Endodermal cell (in vitro differentiated cells): ENCODE data around the gene SSTR5. TPM values are rescaled to one million over a fixed set of nuclear protein-coding genes. Genes with fewer than 3 reads are reported as not detected.
A peak's percentile ranks its signal among the peaks of the same experiment; 100 is the strongest.

Source experiments
- DNase-seq: peaks from one replicate; pipeline ENCODE4 v3.0.0-alpha.2; 2017
- H3K27ac ChIP-seq: 2 replicates; pipeline ENCODE4 v1.5.1; 2013; ENCODE audit warnings: mild to moderate bottlenecking, low read depth, low read length, moderate library complexity
- H3K27me3 ChIP-seq: 2 replicates; pipeline ENCODE4 v1.6.1; 2013; ENCODE audit warnings: mild to moderate bottlenecking, low read length, moderate library complexity; ENCODE audit not compliant: insufficient read depth, control insufficient read depth, poor library complexity, severe bottlenecking
- H3K36me3 ChIP-seq: 2 replicates; pipeline ENCODE4 v1.7.0; 2013; ENCODE audit warnings: mild to moderate bottlenecking, low read length, moderate library complexity; ENCODE audit not compliant: control insufficient read depth, insufficient read depth
- H3K4me1 ChIP-seq: one replicate; pipeline ENCODE4 v1.7.0; 2013; ENCODE audit warnings: low read length; ENCODE audit not compliant: control insufficient read depth, insufficient read depth
- H3K4me3 ChIP-seq: 2 replicates; pipeline ENCODE4 v1.5.1; 2013; ENCODE audit warnings: mild to moderate bottlenecking, low read length, moderate library complexity
- H3K9ac ChIP-seq: 2 replicates; pipeline ENCODE4 v1.6.1; 2013; ENCODE audit warnings: mild to moderate bottlenecking, low read length, moderate library complexity; ENCODE audit not compliant: poor library complexity, severe bottlenecking; ENCODE audit errors: extremely low read depth
- H3K9me3 ChIP-seq: 2 replicates; pipeline ENCODE4 v1.6.1; 2013; ENCODE audit warnings: mild to moderate bottlenecking, low read length, moderate library complexity; ENCODE audit not compliant: control insufficient read depth
- H3K27ac Mint-ChIP-seq: 2 replicates; pipeline ENCODE4 v1.8.0; 2020; ENCODE audit warnings: mixed read lengths
- H3K27me3 Mint-ChIP-seq: 2 replicates; pipeline ENCODE4 v1.8.0; 2021; ENCODE audit warnings: mild to moderate bottlenecking, mixed read lengths; ENCODE audit not compliant: insufficient read depth
- H3K36me3 Mint-ChIP-seq: 2 replicates; pipeline ENCODE4 v1.8.0; 2020; ENCODE audit warnings: low read depth, mixed read lengths
- H3K4me1 Mint-ChIP-seq: 2 replicates; pipeline ENCODE4 v1.8.0; 2020; ENCODE audit warnings: mixed read lengths
- H3K4me3 Mint-ChIP-seq: 2 replicates; pipeline ENCODE4 v1.8.0; 2020; ENCODE audit warnings: mild to moderate bottlenecking, moderate library complexity, mixed read lengths
- H3K9me3 Mint-ChIP-seq: 2 replicates; pipeline ENCODE4 v1.8.0; 2020; ENCODE audit warnings: mild to moderate bottlenecking, mixed read lengths
- WGBS, 2 experiments: methylation state at CpG; one replicate each; pipeline versions ENCODE4 v1.1.5 to v1.1.7; 2013; ENCODE audit warnings: missing lambda C conversion rate in 2 of 2, mixed read lengths in 1 of 2; ENCODE audit not compliant: insufficient coverage in 1 of 2, insufficient read length in 1 of 2; 5-methylcytosine and 5-hydroxymethylcytosine counted together
- total RNA-seq, 2 donors: library from RNA; stranded (reverse); fragmentation: NEBNext Ultra II Directional in 1 of 2; extraction: Animal tissue kit (Norgen Biotek cat#: 25700) in 1 of 2; gene quantifications; 2 replicates in 1 of 2; 3 replicates in 1 of 2; pipeline ENCODE4 v1.2.1, GENCODE V29; 2021
- TF ChIP-seq, protein P1 (sequence below): fragments of 200-600 bp; sonication (generic); conservative IDR thresholded peaks from 2 replicates; pipeline ENCODE4 v1.5.0; 2021; ENCODE audit warnings: antibody characterized with exemption, mild to moderate bottlenecking

SSTR5 gene
- total RNA-seq, 2 donors from 2014 or later, result 0.64 to 1.3 TPM

DNA sequence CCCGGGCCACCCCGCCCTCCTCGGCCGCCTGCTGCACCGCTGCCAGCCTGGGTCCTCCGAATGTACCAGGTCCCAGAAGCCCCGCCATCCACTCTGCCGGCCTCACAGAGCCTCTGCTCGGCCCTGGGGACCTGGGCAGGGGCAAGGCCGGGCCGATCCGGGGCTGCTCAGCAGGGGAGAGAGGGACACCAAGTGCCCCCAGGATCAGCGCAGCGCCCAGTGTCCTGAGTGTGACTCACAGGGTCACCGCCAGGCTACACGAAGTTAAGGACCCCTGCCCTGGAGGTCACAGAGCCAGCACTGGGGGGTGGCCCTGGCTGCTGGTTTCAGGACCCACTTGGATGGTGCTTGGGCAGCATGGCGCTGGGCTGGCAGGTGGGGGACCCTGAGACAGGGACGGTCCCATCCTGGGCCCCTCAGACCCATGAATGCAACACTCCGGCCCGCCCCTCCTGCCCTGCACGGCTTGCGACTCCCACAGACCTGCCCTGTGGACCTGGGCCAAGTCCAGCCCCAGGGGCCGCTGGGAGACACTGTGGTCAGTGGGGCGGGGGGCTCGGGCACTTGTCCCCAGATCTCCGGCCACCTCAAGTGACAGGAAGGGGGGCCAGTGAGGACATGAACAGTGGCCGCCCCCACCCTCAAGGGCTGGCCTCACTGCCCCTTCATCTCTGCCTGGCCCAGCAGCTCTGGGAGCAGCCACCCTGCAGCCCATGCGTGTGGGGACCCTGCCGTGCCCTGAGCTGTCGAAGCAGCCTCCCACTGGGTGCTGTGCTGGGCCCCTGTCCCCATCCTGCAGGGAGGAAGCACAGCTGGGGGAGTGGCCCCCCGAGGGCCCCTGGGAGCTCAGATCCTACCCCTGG, 23.2 kb upstream of the SSTR5 start:
- DNase-seq, result no peak
- Mint-ChIP-seq H3K27me3 (no peaks in the 10 kb centered on the region), H3K36me3 (no peaks in the 10 kb centered on the region), H3K27ac (no peak overlapping the region), H3K4me1 (no peaks in the 10 kb centered on the region), H3K4me3 (no peak overlapping the region), H3K9me3 (no peaks in the 10 kb centered on the region)
- TF ChIP-seq, protein P1, sequence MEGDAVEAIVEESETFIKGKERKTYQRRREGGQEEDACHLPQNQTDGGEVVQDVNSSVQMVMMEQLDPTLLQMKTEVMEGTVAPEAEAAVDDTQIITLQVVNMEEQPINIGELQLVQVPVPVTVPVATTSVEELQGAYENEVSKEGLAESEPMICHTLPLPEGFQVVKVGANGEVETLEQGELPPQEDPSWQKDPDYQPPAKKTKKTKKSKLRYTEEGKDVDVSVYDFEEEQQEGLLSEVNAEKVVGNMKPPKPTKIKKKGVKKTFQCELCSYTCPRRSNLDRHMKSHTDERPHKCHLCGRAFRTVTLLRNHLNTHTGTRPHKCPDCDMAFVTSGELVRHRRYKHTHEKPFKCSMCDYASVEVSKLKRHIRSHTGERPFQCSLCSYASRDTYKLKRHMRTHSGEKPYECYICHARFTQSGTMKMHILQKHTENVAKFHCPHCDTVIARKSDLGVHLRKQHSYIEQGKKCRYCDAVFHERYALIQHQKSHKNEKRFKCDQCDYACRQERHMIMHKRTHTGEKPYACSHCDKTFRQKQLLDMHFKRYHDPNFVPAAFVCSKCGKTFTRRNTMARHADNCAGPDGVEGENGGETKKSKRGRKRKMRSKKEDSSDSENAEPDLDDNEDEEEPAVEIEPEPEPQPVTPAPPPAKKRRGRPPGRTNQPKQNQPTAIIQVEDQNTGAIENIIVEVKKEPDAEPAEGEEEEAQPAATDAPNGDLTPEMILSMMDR, result no peak
- Histone ChIP-seq H3K27ac (no peak overlapping the region), H3K27me3 (no peaks in the 10 kb centered on the region), H3K9ac (no peak overlapping the region), H3K4me1 (no peaks in the 10 kb centered on the region), H3K36me3 (no peaks in the 10 kb centered on the region), H3K4me3 (no peak overlapping the region), H3K9me3 (no peaks in the 10 kb centered on the region)
- WGBS, 2 experiments, result 91 to 94% methylated on average over 21 to 31 of the region's 31 CpGs

DNA sequence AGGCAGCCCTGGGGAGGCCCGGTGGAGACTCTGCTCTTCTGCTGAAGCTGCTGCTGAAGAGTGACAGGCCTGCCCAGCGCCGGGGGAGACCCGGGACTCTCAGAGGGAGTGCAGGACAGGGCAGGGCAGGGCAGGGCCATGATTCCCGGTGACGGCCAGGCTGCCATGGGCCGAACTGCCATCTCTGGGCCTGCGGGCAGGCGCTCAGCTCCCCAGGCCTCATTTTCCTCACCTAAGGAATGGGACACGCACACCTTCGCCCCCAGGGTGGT, 22.6 kb upstream of the SSTR5 start:
- no peaks in the 10 kb centered on the region for H3K36me3 Mint-ChIP-seq
- no peaks in the 10 kb centered on the region for H3K4me1 ChIP-seq
- 89 to 90% methylated on average over 11 of the region's 11 CpGs for WGBS, 2 experiments
- H3K27me3 Mint-ChIP-seq, result no peaks in the 10 kb centered on the region
- no peak overlapping the region for H3K4me3 Mint-ChIP-seq
- DNase-seq, result peak; percentile 54
- no peak overlapping the region for H3K9ac ChIP-seq
- no peaks in the 10 kb centered on the region for H3K27me3 ChIP-seq
- no peak overlapping the region for H3K27ac ChIP-seq
- no peaks in the 10 kb centered on the region for H3K36me3 ChIP-seq
- no peak overlapping the region for H3K27ac Mint-ChIP-seq
- no peaks in the 10 kb centered on the region for H3K9me3 ChIP-seq
- no peak overlapping the region for H3K4me3 ChIP-seq
- TF ChIP-seq, protein P1, result no peak
- H3K4me1 Mint-ChIP-seq, result no peaks in the 10 kb centered on the region
- no peaks in the 10 kb centered on the region for H3K9me3 Mint-ChIP-seq

DNA sequence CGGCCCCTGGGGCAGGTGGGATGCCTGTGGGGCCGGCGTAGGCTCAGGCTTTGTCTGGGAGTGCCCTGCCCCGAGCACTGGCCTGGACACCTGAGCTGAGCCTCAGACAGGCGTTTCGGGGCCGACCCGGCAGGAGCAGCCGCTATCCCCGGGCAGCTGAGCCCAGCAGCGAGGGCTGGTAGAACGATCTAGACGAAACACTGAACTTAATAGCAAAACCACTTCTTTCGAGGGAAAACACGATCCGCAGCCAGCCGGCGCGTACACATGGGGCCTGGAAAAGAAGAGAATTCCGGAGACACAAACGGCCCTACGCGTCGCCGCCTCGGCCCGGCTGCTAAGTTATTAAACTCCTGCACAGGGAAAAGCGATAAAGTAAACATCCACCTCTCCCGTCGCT, 22.0 kb upstream of the SSTR5 start:
- DNase-seq, result no peak
- H3K4me1 Mint-ChIP-seq, result no peaks in the 10 kb centered on the region
- no peaks in the 10 kb centered on the region for H3K36me3 ChIP-seq
- H3K4me3 Mint-ChIP-seq, result no peak overlapping the region
- H3K27me3 Mint-ChIP-seq, result no peaks in the 10 kb centered on the region
- H3K4me3 ChIP-seq, result no peak overlapping the region
- H3K27ac ChIP-seq, result no peak overlapping the region
- no peaks in the 10 kb centered on the region for H3K36me3 Mint-ChIP-seq
- no peak overlapping the region for H3K27ac Mint-ChIP-seq
- H3K9ac ChIP-seq, result no peak overlapping the region
- TF ChIP-seq, protein P1, result no peak
- H3K4me1 ChIP-seq, result no peaks in the 10 kb centered on the region
- no peaks in the 10 kb centered on the region for H3K9me3 Mint-ChIP-seq
- WGBS, 2 experiments, result 92 to 95% methylated on average over 30 of the region's 30 CpGs
- H3K9me3 ChIP-seq, result no peaks in the 10 kb centered on the region
- H3K27me3 ChIP-seq, result no peaks in the 10 kb centered on the region
